Epithelial cell of esophagus (primary cell): Measurements from ENCODE around the gene FGF19.

ENCODE experiments used
- DNase-seq: peaks from one replicate; pipeline ENCODE4 v3.0.0; 2010; ENCODE audit warnings: low read depth
- H3K4me3 ChIP-seq: 2 replicates; pipeline ENCODE4 v1.5.1; 2011; ENCODE audit warnings: mild to moderate bottlenecking, low read length, control low read depth
- TF ChIP-seq, protein P1 (sequence below): IDR thresholded peaks from 2 replicates; pipeline ENCODE4 v1.5.1; 2011; ENCODE audit warnings: low read depth, mild to moderate bottlenecking, low read length, control low read depth, inconsistent platforms; ENCODE audit not compliant: insufficient read depth; ENCODE audit errors: missing control alignments

FGF19 gene

DNA sequence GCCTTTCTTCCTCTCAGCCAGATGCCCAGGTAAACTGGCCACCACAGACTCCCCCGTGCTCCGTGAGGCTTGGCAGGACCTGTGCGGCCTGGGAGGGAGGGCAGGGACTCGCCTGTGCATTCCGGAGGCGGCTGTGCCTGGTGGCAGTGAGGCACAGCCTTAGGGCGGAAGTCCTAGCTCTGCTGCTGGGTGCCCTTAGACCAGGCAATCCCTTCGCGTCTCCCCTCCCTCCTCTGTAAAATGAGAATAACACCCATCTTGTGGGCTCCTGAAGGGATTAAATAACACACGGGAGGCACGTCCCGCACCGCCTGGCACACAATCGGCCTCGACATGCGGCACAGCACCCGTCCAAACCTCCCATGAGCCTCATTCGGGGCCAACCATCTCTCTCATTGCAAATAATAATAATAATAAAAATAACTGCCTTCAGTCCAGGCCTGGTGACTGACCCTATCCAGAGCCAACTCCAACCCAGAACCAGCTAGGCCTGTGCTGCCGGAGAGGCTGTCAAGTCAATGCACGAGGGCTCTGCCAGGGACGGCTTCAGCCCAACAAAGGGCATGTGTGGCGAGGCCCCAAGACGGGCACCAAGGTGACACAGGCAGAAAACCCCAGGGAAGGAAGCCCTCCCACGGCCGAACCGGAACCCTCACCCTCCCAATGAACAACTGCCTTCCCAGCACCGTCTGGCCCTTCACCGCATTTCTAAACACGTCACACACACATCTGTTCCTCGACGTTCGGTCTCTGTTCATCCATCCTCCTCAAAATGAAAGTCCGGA lies 36.9 kb downstream of the FGF19 start:
- TF ChIP-seq, protein P1, sequence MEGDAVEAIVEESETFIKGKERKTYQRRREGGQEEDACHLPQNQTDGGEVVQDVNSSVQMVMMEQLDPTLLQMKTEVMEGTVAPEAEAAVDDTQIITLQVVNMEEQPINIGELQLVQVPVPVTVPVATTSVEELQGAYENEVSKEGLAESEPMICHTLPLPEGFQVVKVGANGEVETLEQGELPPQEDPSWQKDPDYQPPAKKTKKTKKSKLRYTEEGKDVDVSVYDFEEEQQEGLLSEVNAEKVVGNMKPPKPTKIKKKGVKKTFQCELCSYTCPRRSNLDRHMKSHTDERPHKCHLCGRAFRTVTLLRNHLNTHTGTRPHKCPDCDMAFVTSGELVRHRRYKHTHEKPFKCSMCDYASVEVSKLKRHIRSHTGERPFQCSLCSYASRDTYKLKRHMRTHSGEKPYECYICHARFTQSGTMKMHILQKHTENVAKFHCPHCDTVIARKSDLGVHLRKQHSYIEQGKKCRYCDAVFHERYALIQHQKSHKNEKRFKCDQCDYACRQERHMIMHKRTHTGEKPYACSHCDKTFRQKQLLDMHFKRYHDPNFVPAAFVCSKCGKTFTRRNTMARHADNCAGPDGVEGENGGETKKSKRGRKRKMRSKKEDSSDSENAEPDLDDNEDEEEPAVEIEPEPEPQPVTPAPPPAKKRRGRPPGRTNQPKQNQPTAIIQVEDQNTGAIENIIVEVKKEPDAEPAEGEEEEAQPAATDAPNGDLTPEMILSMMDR, result no peak
- no peak for DNase-seq
- H3K4me3 ChIP-seq, result no peak overlapping the region

DNA sequence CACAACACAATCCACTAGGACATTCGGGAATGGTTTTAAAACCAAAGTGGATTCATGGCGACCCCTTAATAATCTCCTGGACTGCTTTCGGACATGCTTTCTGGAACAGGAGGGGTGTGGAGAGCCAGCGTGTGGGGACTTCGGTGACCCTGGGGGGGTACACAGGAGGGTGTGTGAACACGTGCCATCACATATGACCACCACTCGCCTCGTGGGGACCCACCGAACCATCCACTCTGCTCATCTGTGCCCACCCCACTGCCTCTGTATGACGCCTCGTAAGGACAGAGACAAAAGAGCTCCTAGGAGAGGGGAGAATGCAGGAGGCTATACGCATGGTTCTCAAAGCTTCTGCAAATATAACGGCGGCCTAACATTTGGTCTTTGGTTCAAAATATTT lies 37.6 kb downstream of the FGF19 start:
- H3K4me3 ChIP-seq, result no peak overlapping the region
- no peak for DNase-seq
- TF ChIP-seq, protein P1, result no peak

DNA sequence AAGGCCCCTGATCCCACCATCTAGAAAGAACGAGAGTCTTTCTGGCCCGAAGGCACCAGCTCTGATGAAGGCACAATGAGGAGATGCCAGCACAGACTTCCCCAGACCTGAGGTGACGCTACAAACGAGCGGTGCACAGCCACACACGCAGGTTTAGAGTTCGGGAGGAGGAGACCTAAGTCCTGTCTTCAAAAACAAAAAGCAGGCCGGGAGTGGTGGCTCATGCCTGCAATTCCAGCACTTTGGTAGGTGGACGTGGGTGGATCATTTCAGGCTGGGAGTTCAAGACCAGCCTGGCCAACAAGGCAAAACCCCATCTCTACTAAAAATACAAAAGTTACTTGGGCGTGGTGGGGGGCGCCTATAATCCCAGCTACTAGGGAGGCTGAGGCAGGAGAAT lies 38.2 kb downstream of the FGF19 start:
- DNase-seq, result no peak
- no peak overlapping the region for H3K4me3 ChIP-seq
- TF ChIP-seq, protein P1, result no peak

DNA sequence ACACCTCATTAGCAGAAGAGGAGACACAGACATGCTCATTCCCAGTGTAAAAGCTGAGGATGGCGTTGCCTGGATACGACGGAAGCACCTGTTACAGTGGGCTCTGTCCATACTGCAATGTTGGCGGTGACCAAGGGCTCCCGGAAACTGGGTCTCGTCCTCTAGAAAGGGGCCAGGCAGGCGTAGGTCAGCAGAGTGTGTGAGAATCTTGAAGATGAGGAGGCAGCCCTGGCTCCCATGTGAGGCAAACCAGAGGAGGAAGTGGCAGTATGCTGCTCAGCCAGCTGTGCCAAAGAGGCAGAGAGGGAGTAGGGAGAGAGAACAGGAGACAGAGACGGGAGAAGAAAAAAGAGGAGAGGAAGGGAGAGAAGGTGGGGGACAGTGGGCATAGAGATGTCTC lies 38.9 kb downstream of the FGF19 start:
- no peak overlapping the region for H3K4me3 ChIP-seq
- no peak for DNase-seq
- TF ChIP-seq, protein P1, result no peak

DNA sequence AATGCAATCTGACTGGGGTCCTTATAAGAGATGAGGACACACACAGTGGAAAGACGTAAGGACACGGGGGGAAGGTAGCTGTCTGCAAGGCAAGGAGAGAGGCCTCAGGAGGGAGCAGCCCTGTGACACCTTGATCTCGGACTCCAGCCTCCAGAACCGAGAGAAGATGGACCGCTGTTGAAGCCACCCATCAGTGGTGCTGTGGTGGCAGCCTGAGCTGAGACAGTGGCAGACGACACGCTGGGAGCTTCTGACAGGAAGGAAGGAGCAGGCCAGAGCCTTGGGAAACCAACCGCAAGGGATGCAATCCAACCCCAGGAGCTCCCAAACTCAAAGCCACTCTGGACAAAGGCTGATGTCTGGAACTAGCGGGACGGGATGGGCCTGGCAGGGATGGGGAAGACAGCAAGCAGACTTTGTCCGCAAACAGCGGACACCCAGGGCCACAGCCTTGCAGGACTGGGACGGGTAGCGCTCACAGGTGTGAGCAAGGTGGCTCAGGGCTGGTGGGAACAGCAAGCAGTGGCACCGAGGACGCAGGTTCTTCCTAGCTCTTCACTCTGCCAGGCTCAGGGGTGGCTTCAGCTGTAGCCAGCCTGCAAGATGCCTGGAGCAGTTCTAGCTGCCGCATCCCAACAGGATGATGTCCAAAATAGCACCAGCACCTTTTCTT lies 39.6 kb downstream of the FGF19 start:
- H3K4me3 ChIP-seq, result no peak overlapping the region
- DNase-seq, result no peak
- TF ChIP-seq, protein P1, result no peak

DNA sequence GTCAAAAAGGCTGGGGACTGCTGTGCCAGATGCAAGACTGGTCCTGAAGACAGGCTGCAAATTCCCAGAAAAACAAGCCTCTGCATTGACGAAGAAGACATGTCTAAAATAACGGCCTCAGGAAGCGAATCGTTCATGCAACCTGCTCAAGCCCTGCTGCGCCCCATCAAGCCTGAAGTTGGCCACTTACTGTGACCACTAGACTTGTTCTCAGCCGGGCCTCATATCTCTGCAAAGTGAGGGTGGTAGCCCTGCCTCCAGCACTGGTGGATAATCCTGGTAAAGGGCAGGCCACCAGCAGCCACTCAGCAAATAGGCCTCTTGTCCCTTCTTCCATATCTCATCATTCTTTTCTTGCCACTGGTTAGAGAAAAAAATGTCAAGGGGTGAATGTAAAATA lies 40.5 kb downstream of the FGF19 start:
- TF ChIP-seq, protein P1, result no peak
- no peak overlapping the region for H3K4me3 ChIP-seq
- DNase-seq, result no peak

DNA sequence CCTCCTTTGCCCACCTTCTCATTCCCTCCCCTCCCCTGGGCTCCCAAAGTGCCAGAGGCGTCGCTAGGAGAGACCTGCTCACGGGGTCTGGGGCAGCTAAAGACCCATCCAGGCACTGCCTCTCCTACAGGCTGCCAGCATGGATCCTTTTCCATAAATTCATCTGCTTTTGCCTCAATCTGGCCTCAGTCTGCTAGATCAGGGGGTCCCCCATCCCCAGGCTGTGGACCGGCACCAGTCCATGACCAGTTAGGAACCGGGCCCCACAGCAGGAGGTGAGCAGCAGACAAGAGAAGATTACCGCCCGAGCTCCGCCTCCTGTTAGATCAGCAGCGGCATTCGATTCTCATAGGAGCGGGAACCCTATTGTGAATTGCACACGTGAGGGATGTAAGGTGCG lies 41.0 kb downstream of the FGF19 start:
- TF ChIP-seq, protein P1, result no peak
- no peak overlapping the region for H3K4me3 ChIP-seq
- no peak for DNase-seq
